ENCODE results near the gene SCAF4. TPM values are rescaled to one million over a fixed set of nuclear protein-coding genes. Genes with fewer than 3 reads are reported as not detected.

SCAF4 gene
- total and polyA plus RNA-seq, 9 of the 15 experiments (the other 6 are each of a cell fraction or from before 2014, with no cell fraction given): 2.3 to 55.7 (median 17.2) TPM

DNA sequence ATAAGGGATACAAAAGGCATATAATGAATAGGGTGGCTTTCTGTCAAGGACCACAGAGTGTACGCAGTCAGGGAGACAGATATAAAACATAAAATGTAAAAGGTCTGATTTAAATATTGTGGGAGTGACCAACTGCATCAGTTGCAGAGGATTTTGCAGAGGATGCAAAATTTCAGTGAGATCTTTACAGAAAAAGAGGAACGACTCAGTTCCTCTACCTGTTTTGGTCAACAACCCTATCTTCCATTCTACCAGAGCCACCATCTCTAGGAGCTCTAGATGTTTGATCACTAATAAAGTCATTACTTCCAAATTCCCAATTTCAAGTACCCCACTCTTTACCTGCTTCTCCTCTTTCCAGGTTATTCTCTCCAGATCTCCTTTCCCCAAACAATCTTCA, 56.0 kb downstream of the SCAF4 start:
- Histone ChIP-seq H3K27ac (ENCODE audit: extremely low read depth, low read depth, low read length) (no peak overlapping the region), H3K9me1 (ENCODE audit: control insufficient read depth, insufficient read depth, low read length) (no peaks in the 10 kb centered on the region), H3K36me3 (ENCODE audit: control insufficient read depth, insufficient read depth, low read length) (peaks cover 79% of the 10 kb centered on the region), H3K79me2 (ENCODE audit: control insufficient read depth, insufficient read depth, low read length) (no peaks in the 10 kb centered on the region), H3K4me1 (replicated peaks in 1 of 2; ENCODE audit: control insufficient read depth in 2 of 2, insufficient read depth in 2 of 2, low read length in 2 of 2) (peaks cover 0 to 5% of the 10 kb centered on the region in 2 experiments; a peak in 2 of 5 replicates), H3K4me3 (no peak overlapping the region), H2AFZ (ENCODE audit: low read depth, low read length) (no peak overlapping the region), H3K9me3 (replicated peaks; ENCODE audit: control insufficient read depth, insufficient read depth, low read depth, low read length) (no peaks in the 10 kb centered on the region), H3K4me2 (ENCODE audit: insufficient read depth, low read length) (no peak overlapping the region), H3K27me3 (ENCODE audit: control insufficient read depth in 2 of 2, insufficient read depth in 2 of 2, low read length in 2 of 2) (no peaks in the 10 kb centered on the region), H4K20me1 (replicated peaks; ENCODE audit: control insufficient read depth, insufficient read depth, low read length) (no peaks in the 10 kb centered on the region), H3K9ac (ENCODE audit: insufficient read depth in 1 of 2, low read depth in 2 of 2, low read length in 2 of 2) (no peak overlapping the region)
- ATAC-seq: no peak
- intact Hi-C loops (cut with micrococcal nuclease) (no loop called here), in situ Hi-C loops (cut with MboI) (no loop called here)
- no peak for FAIRE-seq
- no peak for DNase-seq (ENCODE audit: extremely low read depth in 1 of 4, low spot score in 3 of 4)
- CTCF ChIA-PET (ENCODE audit: low intra/inter-chr PET ratio): no interaction called here
- WGBS (ENCODE audit: insufficient coverage, low coverage, missing lambda C conversion rate): 74% methylated on average over 2 of the region's 2 CpGs
- BruUV-seq (replicated peaks): no TSS peak
- POLR2A ChIA-PET: interaction anchor here (1.8 kb wide), 1 partner anchor 11 kb away, joined by 9 read pairs; no protein-coding TSS in a partner anchor
- TF ChIP-seq PURB (CRISPR knock-in tag; IDR thresholded peaks at IDR 0.05; ENCODE audit: low read depth): no peak
- no peak for TF ChIP-seq HMG20B (CRISPR knock-in tag; IDR thresholded peaks at IDR 0.05)
- TF ChIP-seq, protein P1, sequence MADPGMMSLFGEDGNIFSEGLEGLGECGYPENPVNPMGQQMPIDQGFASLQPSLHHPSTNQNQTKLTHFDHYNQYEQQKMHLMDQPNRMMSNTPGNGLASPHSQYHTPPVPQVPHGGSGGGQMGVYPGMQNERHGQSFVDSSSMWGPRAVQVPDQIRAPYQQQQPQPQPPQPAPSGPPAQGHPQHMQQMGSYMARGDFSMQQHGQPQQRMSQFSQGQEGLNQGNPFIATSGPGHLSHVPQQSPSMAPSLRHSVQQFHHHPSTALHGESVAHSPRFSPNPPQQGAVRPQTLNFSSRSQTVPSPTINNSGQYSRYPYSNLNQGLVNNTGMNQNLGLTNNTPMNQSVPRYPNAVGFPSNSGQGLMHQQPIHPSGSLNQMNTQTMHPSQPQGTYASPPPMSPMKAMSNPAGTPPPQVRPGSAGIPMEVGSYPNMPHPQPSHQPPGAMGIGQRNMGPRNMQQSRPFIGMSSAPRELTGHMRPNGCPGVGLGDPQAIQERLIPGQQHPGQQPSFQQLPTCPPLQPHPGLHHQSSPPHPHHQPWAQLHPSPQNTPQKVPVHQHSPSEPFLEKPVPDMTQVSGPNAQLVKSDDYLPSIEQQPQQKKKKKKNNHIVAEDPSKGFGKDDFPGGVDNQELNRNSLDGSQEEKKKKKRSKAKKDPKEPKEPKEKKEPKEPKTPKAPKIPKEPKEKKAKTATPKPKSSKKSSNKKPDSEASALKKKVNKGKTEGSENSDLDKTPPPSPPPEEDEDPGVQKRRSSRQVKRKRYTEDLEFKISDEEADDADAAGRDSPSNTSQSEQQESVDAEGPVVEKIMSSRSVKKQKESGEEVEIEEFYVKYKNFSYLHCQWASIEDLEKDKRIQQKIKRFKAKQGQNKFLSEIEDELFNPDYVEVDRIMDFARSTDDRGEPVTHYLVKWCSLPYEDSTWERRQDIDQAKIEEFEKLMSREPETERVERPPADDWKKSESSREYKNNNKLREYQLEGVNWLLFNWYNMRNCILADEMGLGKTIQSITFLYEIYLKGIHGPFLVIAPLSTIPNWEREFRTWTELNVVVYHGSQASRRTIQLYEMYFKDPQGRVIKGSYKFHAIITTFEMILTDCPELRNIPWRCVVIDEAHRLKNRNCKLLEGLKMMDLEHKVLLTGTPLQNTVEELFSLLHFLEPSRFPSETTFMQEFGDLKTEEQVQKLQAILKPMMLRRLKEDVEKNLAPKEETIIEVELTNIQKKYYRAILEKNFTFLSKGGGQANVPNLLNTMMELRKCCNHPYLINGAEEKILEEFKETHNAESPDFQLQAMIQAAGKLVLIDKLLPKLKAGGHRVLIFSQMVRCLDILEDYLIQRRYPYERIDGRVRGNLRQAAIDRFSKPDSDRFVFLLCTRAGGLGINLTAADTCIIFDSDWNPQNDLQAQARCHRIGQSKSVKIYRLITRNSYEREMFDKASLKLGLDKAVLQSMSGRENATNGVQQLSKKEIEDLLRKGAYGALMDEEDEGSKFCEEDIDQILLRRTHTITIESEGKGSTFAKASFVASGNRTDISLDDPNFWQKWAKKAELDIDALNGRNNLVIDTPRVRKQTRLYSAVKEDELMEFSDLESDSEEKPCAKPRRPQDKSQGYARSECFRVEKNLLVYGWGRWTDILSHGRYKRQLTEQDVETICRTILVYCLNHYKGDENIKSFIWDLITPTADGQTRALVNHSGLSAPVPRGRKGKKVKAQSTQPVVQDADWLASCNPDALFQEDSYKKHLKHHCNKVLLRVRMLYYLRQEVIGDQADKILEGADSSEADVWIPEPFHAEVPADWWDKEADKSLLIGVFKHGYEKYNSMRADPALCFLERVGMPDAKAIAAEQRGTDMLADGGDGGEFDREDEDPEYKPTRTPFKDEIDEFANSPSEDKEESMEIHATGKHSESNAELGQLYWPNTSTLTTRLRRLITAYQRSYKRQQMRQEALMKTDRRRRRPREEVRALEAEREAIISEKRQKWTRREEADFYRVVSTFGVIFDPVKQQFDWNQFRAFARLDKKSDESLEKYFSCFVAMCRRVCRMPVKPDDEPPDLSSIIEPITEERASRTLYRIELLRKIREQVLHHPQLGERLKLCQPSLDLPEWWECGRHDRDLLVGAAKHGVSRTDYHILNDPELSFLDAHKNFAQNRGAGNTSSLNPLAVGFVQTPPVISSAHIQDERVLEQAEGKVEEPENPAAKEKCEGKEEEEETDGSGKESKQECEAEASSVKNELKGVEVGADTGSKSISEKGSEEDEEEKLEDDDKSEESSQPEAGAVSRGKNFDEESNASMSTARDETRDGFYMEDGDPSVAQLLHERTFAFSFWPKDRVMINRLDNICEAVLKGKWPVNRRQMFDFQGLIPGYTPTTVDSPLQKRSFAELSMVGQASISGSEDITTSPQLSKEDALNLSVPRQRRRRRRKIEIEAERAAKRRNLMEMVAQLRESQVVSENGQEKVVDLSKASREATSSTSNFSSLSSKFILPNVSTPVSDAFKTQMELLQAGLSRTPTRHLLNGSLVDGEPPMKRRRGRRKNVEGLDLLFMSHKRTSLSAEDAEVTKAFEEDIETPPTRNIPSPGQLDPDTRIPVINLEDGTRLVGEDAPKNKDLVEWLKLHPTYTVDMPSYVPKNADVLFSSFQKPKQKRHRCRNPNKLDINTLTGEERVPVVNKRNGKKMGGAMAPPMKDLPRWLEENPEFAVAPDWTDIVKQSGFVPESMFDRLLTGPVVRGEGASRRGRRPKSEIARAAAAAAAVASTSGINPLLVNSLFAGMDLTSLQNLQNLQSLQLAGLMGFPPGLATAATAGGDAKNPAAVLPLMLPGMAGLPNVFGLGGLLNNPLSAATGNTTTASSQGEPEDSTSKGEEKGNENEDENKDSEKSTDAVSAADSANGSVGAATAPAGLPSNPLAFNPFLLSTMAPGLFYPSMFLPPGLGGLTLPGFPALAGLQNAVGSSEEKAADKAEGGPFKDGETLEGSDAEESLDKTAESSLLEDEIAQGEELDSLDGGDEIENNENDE (IDR thresholded peaks at IDR 0.05; ENCODE audit: low read depth, low read length): no peak
- TF ChIP-seq ZNF316 (IDR thresholded peaks at IDR 0.05): peak; percentile 58
- TF ChIP-seq, protein P2, sequence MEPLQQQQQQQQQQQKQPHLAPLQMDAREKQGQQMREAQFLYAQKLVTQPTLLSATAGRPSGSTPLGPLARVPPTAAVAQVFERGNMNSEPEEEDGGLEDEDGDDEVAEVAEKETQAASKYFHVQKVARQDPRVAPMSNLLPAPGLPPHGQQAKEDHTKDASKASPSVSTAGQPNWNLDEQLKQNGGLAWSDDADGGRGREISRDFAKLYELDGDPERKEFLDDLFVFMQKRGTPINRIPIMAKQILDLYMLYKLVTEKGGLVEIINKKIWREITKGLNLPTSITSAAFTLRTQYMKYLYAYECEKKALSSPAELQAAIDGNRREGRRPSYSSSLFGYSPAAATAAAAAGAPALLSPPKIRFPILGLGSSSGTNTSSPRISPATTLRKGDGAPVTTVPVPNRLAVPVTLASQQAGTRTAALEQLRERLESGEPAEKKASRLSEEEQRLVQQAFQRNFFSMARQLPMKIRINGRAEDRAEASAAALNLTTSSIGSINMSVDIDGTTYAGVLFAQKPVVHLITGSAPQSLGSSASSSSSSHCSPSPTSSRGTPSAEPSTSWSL (CRISPR knock-in tag; IDR thresholded peaks at IDR 0.05; ENCODE audit: borderline replicate concordance): no peak
- TF ChIP-seq, protein P3, sequence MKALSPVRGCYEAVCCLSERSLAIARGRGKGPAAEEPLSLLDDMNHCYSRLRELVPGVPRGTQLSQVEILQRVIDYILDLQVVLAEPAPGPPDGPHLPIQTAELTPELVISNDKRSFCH (CRISPR knock-in tag; IDR thresholded peaks at IDR 0.05): no peak
- TF ChIP-seq, protein P3 (tag; IDR thresholded peaks at IDR 0.05): no peak

All from K562 (cell line).